EL (cell line): Measurements from ENCODE around the gene DIP2A.
"Not testable (repeated sequence)": the region's sequence is repeated elsewhere in the genome, so short reads cannot be mapped to it uniquely, and the experiment has no call there.

Experiments used
- DNase-seq: peaks from one replicate; pipeline ENCODE4 v3.0.0-alpha.2; 2016

DIP2A gene

DNA sequence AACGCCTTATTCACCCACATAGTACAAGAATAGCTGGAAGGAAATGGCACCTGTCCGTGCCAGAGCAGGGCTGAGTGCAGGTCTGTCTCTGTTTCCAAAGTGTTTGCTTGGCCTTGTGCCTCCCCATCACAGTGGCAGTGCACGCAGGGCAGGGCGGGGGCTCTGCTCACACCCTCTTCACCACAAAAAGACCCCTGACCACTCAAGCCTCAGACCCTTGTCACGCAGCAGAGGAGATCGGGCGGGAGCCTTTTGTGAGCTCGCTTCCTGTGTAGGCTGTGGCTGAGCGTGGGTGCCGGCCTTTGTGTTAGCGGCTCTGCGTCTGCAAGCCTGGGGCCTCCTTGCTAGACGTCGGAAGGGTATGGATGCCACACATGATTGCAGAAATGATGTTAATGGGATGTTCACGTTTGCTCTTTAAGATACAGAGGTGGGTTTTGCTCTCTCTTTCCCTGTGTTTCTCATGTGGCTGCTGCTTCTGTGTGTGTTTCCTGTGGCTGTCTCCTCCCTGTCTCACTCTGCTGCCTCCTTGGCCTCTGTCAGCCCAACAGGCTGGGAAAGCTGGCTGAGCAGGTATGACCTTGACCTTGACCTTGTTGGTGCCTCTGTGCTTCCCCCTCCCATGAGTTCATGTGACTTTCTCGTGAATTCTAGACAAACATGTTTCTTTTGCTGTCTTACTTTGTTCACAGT, 100.7 kb downstream of the DIP2A start:
- DNase-seq: no peak

DNA sequence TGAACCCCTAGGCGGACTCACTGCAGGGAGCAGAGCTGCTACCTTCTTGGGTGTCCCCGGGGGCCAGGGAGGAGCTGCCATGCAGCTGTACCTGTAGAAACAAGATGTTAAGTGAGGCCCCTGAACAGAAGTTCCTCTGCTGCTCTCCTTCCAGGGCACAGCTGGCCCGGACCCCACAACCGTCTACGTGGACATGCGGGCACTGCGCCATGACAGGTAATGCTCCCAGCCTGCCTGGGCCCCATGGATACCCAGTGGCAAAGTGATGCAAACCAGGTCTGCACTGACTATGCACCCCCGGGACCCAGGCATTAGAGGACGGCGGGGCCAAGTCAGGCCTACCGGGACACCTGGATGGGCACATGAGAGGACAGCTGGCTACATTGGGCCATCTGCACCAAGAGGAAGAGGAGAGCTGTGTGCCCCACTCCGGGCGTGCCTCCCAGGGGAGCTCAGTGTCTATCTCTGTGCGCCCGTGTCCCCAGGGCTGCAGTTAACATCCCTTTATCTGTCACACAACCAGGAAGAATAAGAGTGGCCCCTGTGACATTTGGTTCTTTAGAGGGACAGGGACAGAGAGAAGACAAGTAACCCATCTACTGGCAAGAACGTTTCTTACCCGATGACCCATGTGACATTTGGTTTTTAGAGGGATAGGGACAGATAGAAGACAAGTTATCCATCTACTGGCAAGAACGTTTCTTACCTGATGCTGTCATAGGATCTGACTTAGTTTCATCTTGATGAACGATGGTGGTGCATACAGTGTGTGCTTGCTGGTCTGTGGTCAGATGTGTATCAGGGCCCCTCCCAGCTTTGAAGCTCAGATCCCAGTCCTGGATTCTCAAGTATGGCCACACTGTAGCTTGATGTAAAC, 102.1 kb downstream of the DIP2A start:
- DNase-seq: no peak

DNA sequence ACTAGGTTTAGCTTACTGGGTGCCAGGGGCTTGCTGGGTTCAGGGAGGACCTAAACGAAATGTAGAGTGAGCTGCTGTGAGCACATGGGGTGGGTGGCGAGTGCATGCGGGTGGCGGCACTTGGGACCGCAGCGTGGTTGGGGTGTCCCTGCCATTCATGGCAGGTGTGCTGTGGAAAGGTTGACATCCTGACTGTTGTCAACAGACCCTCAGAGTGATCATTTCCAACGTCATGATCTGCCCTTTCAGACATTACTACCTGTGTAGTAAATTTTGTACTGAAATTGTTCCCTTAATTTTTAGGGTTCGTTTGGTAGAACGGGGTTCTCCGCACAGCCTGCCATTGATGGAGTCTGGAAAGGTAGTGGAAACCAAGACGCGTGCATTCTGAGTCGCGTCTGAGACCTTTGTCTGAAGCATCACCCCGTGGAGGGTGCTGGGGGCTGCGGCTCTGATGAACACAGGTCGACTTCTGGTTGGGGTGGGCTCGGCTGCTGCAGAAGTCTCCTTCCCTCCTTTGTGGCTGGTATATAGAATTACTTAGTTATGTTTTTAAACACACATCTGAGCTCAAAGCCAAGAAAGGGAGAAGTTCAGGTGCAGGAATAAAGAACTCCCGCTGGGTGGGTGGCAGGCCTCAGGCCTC, 102.9 kb downstream of the DIP2A start:
- DNase-seq: no peak

DNA sequence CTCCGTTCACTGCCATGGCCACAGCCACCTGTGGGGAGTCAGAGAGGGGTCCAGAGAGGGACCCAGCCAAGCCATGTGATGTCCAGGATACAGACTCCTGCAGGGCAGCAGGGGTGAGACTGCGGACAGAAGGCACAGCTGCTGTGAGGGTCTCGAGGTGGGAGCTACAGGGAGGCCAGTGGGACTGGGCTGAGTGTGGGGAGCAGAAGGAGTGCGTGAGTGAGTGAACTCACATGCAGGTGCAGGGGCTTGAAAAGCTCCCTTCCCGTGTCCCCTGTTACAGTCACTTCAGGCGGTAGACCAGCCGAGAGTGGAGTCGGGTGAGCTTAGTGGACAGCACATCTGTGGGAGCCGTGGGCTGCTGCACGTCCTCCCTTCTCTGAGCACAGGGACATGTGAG, 103.8 kb downstream of the DIP2A start:
- no peak for DNase-seq

DNA sequence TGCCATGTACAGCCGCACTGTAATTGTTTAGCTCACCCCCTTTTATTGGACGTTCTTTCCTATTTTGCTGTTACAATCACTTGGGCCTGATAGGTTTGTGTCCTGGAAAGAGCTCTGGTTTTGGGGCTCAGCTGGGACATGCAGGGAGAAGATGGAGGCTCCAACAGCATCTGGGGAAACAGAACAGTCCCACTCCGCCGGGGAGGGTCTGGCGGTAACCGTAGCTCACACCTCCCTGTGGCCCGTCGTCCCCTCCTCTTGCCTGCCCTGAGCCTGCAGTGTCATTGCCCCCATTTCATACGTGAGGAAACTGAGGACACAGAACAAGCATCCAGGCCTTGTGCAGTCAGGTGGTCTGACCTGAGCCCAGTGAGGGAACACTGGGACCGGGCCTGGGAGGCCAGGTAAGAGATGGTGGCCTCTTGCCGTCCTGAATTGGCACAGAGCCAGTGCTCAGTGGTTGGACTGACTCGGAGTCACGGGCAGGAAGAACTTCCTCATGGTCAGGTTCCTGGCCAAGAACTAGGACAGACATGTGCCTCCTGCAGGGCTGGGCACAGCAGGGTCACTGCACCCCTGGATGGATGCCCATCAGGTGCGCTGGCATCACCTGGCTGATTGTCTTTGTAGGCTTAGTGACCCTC, 104.4 kb downstream of the DIP2A start:
- DNase-seq: no peak

DNA sequence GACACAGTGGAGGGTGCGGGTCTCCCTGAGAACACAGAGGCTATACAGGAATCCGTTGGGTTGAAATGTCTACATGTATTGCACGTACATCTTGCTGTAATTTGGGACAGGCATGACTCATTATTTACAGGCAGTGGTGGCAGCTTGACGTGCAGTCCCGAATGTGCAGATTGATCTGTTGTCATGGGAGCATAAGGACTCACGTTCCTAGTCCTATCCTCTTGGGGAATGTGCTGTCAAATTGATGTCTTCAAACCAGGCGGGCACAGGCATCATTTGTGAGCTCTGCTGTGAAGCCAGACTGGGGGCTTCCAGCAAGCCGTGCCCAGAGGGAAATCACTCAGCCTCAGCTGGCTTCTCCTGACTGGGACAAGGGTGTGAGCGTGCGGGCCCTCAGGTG, 105.7 kb downstream of the DIP2A start:
- no peak for DNase-seq

DNA sequence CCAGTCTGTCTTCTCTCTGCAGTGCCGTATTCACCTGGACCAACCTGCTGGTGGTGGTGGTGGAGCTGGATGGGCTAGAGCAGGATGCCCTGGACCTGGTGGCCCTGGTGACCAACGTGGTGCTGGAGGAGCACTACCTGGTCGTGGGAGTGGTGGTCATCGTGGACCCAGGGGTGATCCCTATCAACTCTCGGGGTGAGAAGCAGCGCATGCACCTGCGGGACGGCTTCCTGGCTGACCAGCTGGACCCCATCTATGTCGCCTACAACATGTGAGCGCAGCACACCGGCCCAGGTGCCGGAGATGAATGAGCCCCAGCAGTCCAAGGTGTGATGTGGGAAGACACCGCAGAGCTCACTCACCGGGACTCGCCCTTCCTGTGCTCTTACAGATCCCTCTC, 108.7 kb downstream of the DIP2A start:
- DNase-seq: no peak

DNA sequence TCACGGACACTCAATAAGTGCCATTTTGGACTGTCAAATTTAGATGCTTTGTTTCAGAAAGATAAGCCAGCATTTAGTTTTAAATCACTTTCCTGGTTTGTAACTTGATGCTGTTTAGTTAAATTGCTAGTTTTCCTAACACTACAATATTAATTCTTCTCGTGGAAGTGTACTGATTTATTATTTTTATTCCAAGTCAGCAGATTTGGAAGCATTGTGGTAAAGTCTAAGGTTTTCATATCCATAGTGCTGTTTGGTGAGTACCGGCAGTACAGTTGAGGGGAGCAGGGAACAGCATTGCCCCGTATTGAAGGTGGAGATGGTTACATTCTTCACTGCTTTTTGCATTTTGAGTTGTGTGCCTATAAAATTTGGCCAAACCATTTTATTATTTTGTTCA, 109.9 kb downstream of the DIP2A start:
- DNase-seq: no peak

DNA sequence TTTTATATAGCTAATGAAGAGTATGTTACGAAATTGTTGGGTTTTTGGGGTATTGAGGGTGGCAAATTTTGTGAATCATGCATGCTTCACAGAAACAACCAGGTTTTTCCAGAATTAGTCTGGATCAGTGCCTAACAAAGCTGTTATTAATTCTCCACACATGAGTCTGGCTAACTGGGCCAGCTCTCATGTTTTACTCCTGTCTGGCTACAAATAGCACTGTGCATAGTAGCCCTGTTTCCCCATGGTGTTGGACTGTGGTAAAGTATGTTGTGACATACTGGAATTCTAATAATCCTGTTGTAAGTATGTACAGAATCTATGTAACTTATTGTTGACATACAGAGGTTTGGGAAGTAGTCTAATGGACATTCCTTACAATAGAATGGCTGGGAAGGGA, 110.4 kb downstream of the DIP2A start:
- DNase-seq: no peak

DNA sequence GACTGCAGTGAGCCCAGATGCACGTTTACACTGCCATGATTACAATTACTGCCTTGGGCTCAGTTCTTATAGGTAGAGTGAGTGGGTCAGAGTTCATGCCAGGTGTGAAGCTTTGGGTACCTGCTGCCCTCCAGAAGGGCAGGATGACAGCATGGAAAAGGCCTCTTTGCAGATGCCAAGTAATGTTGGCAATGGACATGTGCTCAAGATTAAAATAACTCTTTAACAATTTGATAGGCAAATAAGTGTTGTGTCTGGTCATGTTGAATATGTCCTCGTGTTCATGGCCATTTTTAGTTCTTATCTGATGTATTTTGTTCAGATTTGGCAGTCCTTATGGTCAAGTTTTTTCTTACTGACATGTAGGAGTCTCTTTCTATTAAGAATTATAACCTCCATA, 111.4 kb downstream of the DIP2A start:
- DNase-seq: no peak

DNA sequence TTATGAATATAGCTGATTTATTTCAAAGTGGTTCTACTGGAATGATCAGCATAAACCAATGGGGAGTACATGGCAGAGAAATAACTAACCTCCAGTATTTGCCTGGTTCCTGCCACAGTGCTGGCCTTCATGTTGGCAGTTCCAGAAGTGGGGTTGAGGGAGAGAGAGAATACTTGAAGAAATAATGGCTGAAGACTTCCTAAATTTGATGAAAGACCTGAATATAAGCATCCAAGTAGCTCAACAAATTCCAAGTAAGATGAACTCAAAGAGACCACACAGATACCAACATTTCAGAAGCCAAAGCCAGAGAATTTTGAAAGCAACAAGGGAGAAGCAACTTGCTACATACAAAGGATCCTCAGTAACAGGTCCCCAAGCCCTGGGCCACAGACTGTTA, 111.9 kb downstream of the DIP2A start:
- DNase-seq: no peak

DNA sequence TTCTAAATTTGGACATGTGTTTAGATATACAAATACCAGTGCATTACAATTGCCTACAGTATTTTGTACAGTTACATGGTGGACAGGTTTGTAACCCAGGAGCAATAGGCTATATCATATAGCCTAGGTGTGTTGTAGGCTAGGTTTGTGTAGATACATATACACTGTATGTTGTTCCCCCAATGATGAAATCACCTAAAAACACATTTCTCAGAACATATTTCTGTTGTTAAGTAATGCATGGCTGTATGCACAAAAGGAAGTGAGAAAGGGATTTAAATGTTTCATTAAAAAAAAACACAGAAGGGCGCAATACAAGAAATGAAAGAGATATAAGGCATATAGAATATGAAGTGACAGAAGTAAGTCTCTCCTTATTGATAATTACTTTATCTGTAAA, 114.2 kb downstream of the DIP2A start:
- DNase-seq: no peak

DNA sequence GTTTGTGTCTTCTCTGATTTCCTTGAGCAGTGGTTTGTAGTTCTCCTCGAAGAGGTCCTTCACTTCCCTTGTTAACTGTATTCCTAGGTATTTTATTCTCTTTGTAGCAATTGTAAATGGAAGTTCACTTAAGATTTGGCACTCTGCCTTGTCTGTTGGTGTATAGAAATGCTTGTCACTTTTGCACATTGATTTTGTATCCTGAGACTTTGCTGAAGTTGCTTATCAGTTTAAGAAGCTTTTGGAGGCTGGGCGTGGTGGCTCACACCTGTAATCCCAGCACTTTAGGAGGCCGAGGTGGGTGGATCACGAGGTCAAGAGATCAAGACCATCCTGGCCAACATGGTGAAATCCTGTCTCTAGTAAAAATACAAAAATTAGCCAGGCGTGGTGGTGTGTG, 119.1 kb downstream of the DIP2A start:
- DNase-seq: not testable (repeated sequence)

DNA sequence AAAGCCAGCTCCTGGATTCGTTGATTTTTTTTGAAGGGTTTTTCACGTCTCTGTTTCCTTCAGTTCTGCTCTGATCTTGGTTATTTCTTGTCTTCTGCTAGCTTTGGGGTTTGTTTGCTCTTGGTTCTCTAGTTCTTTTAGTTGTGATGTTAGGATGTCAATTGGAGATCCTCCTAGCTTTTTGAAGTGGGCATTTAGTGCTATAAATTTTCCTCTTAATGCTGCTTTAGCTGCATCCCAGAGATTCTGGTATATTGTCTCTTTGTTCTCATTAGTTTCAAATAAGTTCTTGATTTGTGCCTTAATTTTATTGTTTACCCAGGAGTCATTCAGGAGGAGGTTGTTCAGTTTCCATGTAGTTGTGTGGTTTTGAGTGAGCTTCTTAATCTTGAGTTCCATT, 120.7 kb downstream of the DIP2A start:
- DNase-seq: not testable (repeated sequence)

DNA sequence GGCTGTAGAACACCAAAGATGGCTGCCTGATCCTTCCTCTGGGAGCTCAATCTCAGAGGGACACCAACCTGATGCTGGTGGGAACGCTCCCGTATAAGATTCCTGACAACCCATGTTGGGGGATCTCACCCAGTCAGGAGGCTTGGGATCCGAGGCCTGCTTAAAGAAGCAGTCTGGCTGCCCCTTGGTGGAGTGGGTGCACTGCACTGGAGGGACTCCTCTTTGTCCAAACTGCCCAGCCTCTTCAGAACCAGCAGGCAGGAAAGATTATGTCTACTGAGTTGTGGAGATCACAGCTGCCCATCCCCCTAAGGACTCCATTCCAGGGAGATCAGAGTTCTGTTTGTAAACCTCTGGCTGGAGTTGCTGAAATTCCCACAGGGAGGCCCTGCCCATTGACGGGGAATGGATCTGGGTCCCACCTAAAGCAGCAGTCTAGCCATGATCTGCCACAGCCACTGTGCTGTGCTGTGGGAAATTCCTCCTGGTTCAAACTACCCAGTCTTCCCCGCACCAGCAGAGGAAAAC, 123.2 kb downstream of the DIP2A start:
- no peak for DNase-seq

DNA sequence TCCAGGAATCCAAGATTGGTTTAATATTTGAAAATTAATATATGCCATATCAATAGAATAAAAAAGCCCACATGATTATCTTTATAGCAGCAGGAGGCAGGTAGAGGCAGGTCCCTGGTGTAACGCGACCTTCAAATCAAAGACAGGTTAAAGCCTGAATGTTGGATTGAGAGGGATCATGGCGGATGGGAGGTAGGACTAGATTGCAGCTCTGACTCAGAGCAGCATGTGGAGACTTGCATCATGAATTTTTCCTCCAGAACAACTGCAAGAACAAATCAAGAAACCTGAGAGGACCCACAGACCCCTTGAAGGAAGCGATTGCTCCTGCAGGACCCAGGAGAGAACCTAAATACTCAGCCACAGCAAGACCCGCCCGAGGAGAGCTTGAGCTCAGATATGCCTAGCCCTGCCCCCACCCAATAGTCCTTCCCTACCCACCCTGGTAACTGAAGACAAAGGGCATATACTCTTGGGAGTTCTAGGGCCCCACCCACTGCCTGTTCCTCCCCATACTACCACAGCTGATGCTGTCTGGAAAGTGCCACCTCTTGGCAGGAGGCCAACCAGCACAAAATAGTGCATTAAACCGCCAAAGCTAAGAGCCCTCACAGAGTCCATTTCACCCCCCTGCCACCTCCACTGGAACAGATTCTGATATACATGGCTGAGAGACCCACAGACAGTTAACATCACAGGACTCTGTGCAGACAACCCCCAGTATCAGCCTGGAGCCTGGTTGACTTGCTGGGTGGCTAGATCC, 126.7 kb downstream of the DIP2A start:
- DNase-seq: no peak

DNA sequence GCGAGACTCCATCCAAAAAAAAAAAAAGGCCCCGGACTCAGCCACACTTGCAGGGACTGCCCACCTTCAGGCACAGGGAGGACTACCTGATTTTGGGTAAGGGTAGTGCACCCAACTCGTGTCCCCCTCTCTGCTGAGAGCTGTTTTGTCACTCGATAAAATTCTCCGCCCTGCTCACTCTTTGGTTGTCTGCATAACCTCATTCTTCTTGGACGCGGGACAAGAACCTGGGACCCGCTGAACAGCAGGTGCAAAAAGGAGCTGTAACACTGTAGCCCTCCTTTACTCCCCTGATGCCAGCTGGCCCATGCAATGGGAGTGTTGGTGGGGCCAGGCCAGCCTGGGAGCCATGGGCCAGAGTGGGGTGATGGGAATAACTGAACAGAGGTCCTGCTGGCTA, 135.6 kb downstream of the DIP2A start:
- DNase-seq: no peak

DNA sequence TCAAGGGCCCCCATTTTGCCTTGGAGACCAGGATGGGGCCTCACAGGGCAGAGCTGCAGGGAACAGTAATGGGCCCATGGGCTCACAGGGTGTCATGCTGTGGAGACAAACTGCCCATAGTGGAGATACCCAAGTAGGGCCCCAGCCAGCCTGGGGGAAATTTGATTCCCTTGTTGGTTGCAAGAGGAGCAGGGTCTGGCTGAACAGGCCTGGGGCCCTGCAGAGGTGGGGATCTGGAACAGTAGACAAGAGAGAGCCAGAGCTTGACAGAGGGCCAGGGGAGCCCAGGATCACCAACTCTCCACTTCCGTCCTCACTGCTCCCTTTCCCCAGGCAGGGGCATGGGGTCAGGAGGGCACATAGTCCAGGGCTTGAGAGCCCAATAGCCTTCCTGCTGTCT, 137.5 kb downstream of the DIP2A start:
- DNase-seq: no peak

DNA sequence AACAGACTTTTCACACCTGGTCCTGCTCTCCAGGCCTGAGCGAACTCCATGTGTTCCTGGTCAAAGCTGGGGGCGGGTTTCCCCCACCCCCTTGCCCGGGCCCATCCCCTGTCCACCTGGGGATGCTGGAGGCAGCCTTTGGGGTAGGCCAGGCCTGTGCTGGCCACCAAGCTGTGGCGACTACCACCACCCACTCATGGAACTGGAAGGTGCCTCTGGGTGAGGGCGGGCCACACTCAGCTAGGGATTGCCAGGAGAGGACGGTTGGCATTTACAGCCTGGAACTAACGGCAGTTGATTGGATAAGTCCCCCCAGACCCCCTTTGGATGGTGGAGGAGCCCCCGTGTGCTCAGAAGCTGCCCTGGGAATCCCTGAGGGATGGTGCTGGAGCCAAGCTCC, 138.3 kb downstream of the DIP2A start:
- no peak for DNase-seq

DNA sequence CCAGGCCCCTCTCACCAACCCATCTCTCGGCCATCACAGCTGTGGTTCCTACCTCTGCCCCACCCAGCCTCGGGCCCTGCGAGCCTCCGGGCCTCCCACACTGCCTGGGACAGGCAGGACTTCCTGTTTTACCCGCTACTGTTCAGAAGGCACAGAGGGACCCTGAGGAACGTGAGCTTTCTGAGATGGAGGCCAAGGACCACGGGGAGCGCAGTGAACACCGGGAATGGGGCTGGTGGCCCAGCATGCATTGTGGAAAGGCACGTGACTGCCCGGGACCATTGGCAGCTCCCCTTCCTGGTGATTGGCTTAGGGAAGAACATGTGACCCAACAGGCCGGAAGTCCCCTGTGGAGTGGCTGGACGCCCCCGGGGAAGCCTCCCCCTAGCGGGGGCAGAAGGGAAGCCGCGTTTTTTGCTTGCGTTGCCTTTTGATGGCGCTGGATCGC, 139.2 kb downstream of the DIP2A start:
- DNase-seq: no peak

DNA sequence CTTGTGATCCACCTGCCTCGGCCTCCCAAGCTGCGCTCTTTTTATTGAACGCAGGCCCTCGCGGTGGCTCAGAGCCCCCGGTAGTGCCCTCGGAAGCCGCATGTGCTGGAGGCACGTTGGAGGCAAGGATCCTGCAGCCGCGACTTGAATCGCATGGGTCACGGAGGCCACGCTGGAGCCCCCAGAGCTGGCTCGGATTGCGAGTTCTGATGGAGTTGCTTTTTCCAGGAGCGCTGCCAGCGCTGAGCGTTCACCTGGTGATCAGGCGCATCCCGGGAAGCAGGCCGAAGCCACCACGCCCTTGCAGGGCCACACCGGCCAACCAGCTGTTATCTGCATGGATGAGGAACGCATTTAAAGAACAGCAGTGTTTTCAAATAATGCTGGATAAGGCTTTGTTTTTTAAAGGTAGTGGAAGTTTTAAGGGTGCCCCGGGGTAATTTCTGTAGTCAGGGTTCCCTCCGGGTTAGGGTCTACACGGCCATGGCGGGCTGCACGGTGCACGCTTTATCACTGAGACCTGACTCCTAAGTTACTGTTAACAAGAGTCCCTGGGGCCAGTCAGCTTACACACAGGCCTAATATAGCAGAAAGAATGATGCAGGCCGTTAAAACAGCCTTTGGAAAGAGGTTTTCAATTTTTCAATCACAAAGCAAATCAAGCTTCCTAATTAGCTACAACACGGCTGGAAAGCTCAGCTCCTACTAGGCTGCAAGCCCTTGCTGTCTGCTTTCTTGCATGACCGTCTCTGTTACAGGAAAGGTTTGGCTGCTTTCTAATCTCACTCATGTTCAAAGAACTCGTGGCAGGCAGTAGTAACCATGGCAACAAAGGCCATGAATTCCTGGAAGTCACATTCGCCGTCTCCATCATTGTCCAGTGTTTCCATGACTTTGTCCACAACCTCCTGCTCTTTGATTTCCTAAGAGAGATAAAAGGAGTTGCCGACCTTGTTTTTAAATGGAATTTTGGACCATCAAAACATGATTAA, 140.2 kb downstream of the DIP2A start:
- peak; percentile 81 for DNase-seq
